Mesenchymal stem cell (in vitro differentiated cells and primary cell): Measurements from ENCODE around the gene FNIP2. TPM values are rescaled to one million over a fixed set of nuclear protein-coding genes. Genes with fewer than 3 reads are reported as not detected.
"Not testable (repeated sequence)": the region's sequence is repeated elsewhere in the genome, so short reads cannot be mapped to it uniquely, and the experiment has no call there.

ENCODE experiments used
- DNase-seq: peaks from one replicate; pipeline ENCODE4 v3.0.0-alpha.2; 2013
- H2AFZ ChIP-seq: one replicate; pipeline ENCODE4 v1.6.1; 2013; ENCODE audit warnings: low read depth, mild to moderate bottlenecking, control low read depth, inconsistent platforms, low read length, moderate library complexity
- H2AK5ac ChIP-seq: 2 replicates; pipeline ENCODE4 v1.6.1; 2013; ENCODE audit warnings: low read length, moderate library complexity, mild to moderate bottlenecking, inconsistent platforms; ENCODE audit not compliant: severe bottlenecking
- H2BK120ac ChIP-seq: one replicate; pipeline ENCODE4 v1.6.1; 2013; ENCODE audit warnings: low read depth, mild to moderate bottlenecking, inconsistent platforms, low read length, moderate library complexity
- H2BK12ac ChIP-seq, 2 experiments: one replicate each; pipeline ENCODE4 v1.6.1; 2013; ENCODE audit warnings: inconsistent platforms in 2 of 2, low read length in 2 of 2, mild to moderate bottlenecking in 2 of 2, moderate library complexity in 2 of 2, control low read depth in 1 of 2
- H2BK15ac ChIP-seq: one replicate; pipeline ENCODE4 v1.6.1; 2013; ENCODE audit warnings: mild to moderate bottlenecking, low read depth, inconsistent platforms; ENCODE audit not compliant: poor library complexity, severe bottlenecking
- H2BK5ac ChIP-seq: 2 replicates; pipeline ENCODE4 v1.6.1; 2013; ENCODE audit warnings: low read depth, mild to moderate bottlenecking, low read length, control low read depth, inconsistent platforms; ENCODE audit not compliant: poor library complexity, severe bottlenecking
- H3K14ac ChIP-seq, 2 experiments: one replicate each; pipeline ENCODE4 v1.6.1; 2013; ENCODE audit warnings: inconsistent platforms in 2 of 2, low read length in 2 of 2, control low read depth in 1 of 2, mild to moderate bottlenecking in 1 of 2, moderate library complexity in 1 of 2
- H3K18ac ChIP-seq, 2 experiments: one replicate each; pipeline ENCODE4 v1.6.1; 2013; ENCODE audit warnings: inconsistent platforms in 2 of 2, low read length in 2 of 2, control low read depth in 1 of 2, low read depth in 1 of 2, mild to moderate bottlenecking in 1 of 2
- H3K23ac ChIP-seq, 2 experiments: one replicate each; pipeline ENCODE4 v1.6.1; 2013; ENCODE audit warnings: inconsistent platforms in 2 of 2, low read length in 2 of 2, mild to moderate bottlenecking in 2 of 2, moderate library complexity in 2 of 2, control low read depth in 1 of 2
- H3K27ac ChIP-seq: 2 replicates; pipeline ENCODE4 v1.5.1; 2013; ENCODE audit warnings: mild to moderate bottlenecking, moderate library complexity, low read length, control low read depth, inconsistent platforms; ENCODE audit not compliant: poor library complexity, severe bottlenecking
- H3K27me3 ChIP-seq, 2 experiments: 2 replicates each; pipeline versions ENCODE4 v1.6.1 to v1.7.0; 2013; ENCODE audit warnings: low read length in 2 of 2, mild to moderate bottlenecking in 2 of 2, moderate library complexity in 2 of 2, control low read depth in 1 of 2, inconsistent platforms in 1 of 2; ENCODE audit not compliant: control insufficient read depth in 1 of 2, insufficient read depth in 1 of 2
- H3K36me3 ChIP-seq, 2 experiments: 2 replicates each; pipeline versions ENCODE4 v1.6.1 to v1.7.0; 2013; ENCODE audit warnings: low read length in 2 of 2, control low read depth in 1 of 2, inconsistent platforms in 1 of 2, low read depth in 1 of 2, mild to moderate bottlenecking in 1 of 2; ENCODE audit not compliant: insufficient read depth in 2 of 2, control insufficient read depth in 1 of 2
- H3K4ac ChIP-seq, 2 experiments: one replicate each; pipeline ENCODE4 v1.6.1; 2013; ENCODE audit warnings: inconsistent platforms in 2 of 2, low read length in 2 of 2, mild to moderate bottlenecking in 2 of 2, moderate library complexity in 2 of 2, control low read depth in 1 of 2, low read depth in 1 of 2
- H3K4me1 ChIP-seq: 2 replicates; pipeline ENCODE4 v1.6.1; 2013; ENCODE audit warnings: low read depth, low read length, control low read depth; ENCODE audit not compliant: control insufficient read depth, insufficient read depth
- H3K4me2 ChIP-seq: 2 replicates; pipeline ENCODE4 v1.6.1; 2013; ENCODE audit warnings: low read length, mild to moderate bottlenecking, inconsistent platforms; ENCODE audit not compliant: poor library complexity, severe bottlenecking
- H3K4me3 ChIP-seq, 2 experiments: 2 replicates each; pipeline versions ENCODE4 v1.5.1 to v1.7.0; 2013; ENCODE audit warnings: low read length in 2 of 2, mild to moderate bottlenecking in 2 of 2, control low read depth in 1 of 2, low read depth in 1 of 2; ENCODE audit not compliant: insufficient read depth in 1 of 2
- H3K79me1 ChIP-seq: replicated peaks from 2 replicates; pipeline ENCODE4 v1.6.1; 2013; ENCODE audit warnings: mild to moderate bottlenecking, control low read depth, low read length, inconsistent platforms; ENCODE audit not compliant: poor library complexity, severe bottlenecking
- H3K9ac ChIP-seq: 2 replicates; pipeline ENCODE4 v1.7.0; 2013; ENCODE audit warnings: mild to moderate bottlenecking, low read length, moderate library complexity
- H3K9me3 ChIP-seq: 2 replicates; pipeline ENCODE4 v1.7.0; 2013; ENCODE audit warnings: mild to moderate bottlenecking, low read length; ENCODE audit not compliant: control insufficient read depth
- H4K8ac ChIP-seq: one replicate; pipeline ENCODE4 v1.6.1; 2013; ENCODE audit warnings: inconsistent platforms, mild to moderate bottlenecking, low read length, moderate library complexity
- H4K91ac ChIP-seq: one replicate; pipeline ENCODE4 v1.6.1; 2013; ENCODE audit warnings: mild to moderate bottlenecking, low read length, inconsistent platforms
- WGBS: methylation state at CpG from one replicate; pipeline ENCODE4 v1.1.7; 2013; ENCODE audit warnings: mixed read lengths; 5-methylcytosine and 5-hydroxymethylcytosine counted together
- small RNA-seq: library from polyadenylated mRNA; stranded (forward); fragments of <200 nt; extraction: miRNeasy Mini kit (QIAGEN cat#:217004); gene quantifications from one replicate; pipeline ENCODE3, GENCODE V24; 2013; ENCODE audit warnings: low read depth

Gene FNIP2

GRCh38 chr4:158956345-158956744 is 187.5 kb downstream of the FNIP2 start:
- not testable (repeated sequence) for H4K91ac ChIP-seq, H2BK12ac ChIP-seq, H3K36me3 ChIP-seq, H3K23ac ChIP-seq, H2AFZ ChIP-seq, H3K4me3 ChIP-seq, H3K9ac ChIP-seq, H2BK5ac ChIP-seq, H2BK120ac ChIP-seq, H3K18ac ChIP-seq, H2AK5ac ChIP-seq, H3K14ac ChIP-seq, H3K4ac ChIP-seq, H3K4me1 ChIP-seq, H3K79me1 ChIP-seq, H3K27ac ChIP-seq, H4K8ac ChIP-seq, DNase-seq, H3K4me2 ChIP-seq, H3K27me3 ChIP-seq, H2BK15ac ChIP-seq
- 91% methylated on average over 9 of the region's 9 CpGs for WGBS
- H3K9me3 ChIP-seq = peaks cover 27% of the 10 kb centered on the region

GRCh38 chr4:158956918-158957317 is 188.1 kb downstream of the FNIP2 start:
- H3K4me3 ChIP-seq = not testable (repeated sequence)

More at GRCh38 chr4:158956918-158957317, 188.1 kb downstream of the FNIP2 start:
- H2BK5ac ChIP-seq, H3K79me1 ChIP-seq, H2AFZ ChIP-seq, H2AK5ac ChIP-seq, H3K4me2 ChIP-seq, H2BK12ac ChIP-seq, H2BK120ac ChIP-seq, H3K27me3 ChIP-seq, H3K23ac ChIP-seq, H3K18ac ChIP-seq, DNase-seq, H3K36me3 ChIP-seq, H4K8ac ChIP-seq, H3K14ac ChIP-seq, H3K4me1 ChIP-seq, H3K9ac ChIP-seq, H4K91ac ChIP-seq, H3K27ac ChIP-seq, H3K4ac ChIP-seq, H2BK15ac ChIP-seq: not testable (repeated sequence)
- 94% methylated on average over 3 of the region's 3 CpGs for WGBS
- peaks cover 21% of the 10 kb centered on the region for H3K9me3 ChIP-seq

Small RNA genes within 50 kb of the gene (small RNA-seq; reads per million reads assigned to genes)
- gene RF00157 = not detected
- not detected for gene RNU6-128P
